Measurements from ENCODE around the gene CYLD. TPM values are rescaled to one million over a fixed set of nuclear protein-coding genes. Genes with fewer than 3 reads are reported as not detected.

The CYLD gene
- total and polyA plus RNA-seq, 2 donors from 2014 or later, result 8.9 to 48.0 TPM

DNA sequence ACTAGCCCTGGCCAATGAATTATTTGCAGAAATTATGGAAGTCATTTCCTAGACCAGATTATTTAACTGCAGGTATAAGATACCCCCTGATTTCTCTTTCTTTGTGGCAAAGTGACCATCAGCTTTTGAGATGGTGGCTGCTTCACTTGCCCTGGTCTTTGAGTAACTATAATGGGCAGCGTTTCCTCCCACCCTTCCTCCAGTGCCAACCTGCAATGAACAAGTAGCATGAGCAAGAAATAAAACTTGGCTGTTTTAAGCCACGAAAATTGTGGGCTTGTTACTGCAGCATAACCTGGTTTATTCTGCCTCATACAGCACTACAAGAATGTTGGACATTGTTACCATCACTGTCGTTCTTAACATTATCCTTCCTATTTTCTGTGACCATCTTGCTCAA lies 105.3 kb downstream of the CYLD start:
- TF ChIP-seq, protein P1, sequence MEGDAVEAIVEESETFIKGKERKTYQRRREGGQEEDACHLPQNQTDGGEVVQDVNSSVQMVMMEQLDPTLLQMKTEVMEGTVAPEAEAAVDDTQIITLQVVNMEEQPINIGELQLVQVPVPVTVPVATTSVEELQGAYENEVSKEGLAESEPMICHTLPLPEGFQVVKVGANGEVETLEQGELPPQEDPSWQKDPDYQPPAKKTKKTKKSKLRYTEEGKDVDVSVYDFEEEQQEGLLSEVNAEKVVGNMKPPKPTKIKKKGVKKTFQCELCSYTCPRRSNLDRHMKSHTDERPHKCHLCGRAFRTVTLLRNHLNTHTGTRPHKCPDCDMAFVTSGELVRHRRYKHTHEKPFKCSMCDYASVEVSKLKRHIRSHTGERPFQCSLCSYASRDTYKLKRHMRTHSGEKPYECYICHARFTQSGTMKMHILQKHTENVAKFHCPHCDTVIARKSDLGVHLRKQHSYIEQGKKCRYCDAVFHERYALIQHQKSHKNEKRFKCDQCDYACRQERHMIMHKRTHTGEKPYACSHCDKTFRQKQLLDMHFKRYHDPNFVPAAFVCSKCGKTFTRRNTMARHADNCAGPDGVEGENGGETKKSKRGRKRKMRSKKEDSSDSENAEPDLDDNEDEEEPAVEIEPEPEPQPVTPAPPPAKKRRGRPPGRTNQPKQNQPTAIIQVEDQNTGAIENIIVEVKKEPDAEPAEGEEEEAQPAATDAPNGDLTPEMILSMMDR (IDR thresholded peaks at IDR 0.05; ENCODE audit: borderline replicate concordance, extremely low read depth, insufficient read depth), result no peak
- peaks cover 0 to 1% (median 0%) of the 10 kb centered on the region in 3 donors for H3K9me3 ChIP-seq (ENCODE audit: control insufficient read depth in 2 of 3, insufficient read depth in 1 of 3, low read length in 3 of 3)
- no peaks in the 10 kb centered on the region for H3K36me3 ChIP-seq (ENCODE audit: control insufficient read depth in 2 of 3, insufficient read depth in 3 of 3, low read length in 3 of 3)
- no peak overlapping the region for H3K4me3 ChIP-seq (ENCODE audit: low read length in 3 of 3)
- H3K27me3 ChIP-seq (ENCODE audit: control insufficient read depth, insufficient read depth, low read length), result no peaks in the 10 kb centered on the region
- DNase-seq, result no peak
- no peak for FAIRE-seq
- peaks cover 0 to 18% (median 2%) of the 10 kb centered on the region in 3 donors for H3K4me1 ChIP-seq (ENCODE audit: control insufficient read depth in 2 of 3, insufficient read depth in 2 of 3, low read depth in 1 of 3, low read length in 3 of 3)
- H3K9ac ChIP-seq (ENCODE audit: low read length in 3 of 3), result no peak overlapping the region
- H3K27ac ChIP-seq (ENCODE audit: low read depth in 2 of 2, low read length in 2 of 2), result no peak overlapping the region
- intact Hi-C loops (cut with DNase I), result no loop called here

DNA sequence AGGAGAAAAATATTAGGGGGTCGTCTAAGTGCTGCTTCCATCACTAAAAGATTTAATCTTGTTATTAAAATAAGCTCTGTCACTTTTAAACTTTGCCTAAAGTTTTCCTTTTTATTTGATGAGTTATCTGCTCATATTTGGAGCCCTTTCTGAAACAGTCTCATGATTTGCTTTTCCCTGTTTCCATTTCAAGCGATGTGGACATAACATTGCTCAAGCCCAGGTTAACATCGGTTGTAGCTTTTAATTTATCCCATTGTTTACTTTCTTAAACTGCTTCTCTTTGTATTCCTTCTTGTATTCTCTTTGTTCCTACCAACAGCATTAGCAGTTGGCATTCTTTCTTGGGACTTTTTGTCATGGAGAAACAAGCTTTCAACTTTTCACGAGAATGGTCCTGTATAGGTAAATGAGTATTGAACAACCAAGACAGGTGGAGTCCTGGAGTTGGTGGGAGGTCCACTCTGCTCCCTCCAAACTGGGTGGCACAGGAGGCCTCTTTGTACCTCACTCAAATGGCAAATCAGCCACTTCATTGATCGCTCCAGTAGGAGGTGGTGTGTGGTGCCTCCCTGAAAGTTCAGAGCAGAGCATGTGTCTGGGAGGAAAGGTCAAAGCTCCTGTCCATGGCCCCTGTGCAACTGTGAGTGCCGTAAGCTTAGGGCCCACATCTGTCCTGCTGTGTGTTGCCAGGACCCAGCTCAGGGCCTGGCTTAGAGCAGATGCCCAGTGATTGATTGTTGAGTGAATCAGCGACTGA lies 107.0 kb downstream of the CYLD start:
- TF ChIP-seq, protein P1 (IDR thresholded peaks at IDR 0.05; ENCODE audit: borderline replicate concordance, extremely low read depth, insufficient read depth), result no peak
- Histone ChIP-seq H3K36me3 (ENCODE audit: control insufficient read depth in 2 of 3, insufficient read depth in 3 of 3, low read length in 3 of 3) (no peaks in the 10 kb centered on the region), H3K4me1 (ENCODE audit: control insufficient read depth in 2 of 3, insufficient read depth in 2 of 3, low read depth in 1 of 3, low read length in 3 of 3) (peaks cover 0 to 10% (median 2%) of the 10 kb centered on the region in 3 donors), H3K9ac (ENCODE audit: low read length in 3 of 3) (no peak overlapping the region), H3K27me3 (ENCODE audit: control insufficient read depth, insufficient read depth, low read length) (no peaks in the 10 kb centered on the region), H3K9me3 (ENCODE audit: control insufficient read depth in 2 of 3, insufficient read depth in 1 of 3, low read length in 3 of 3) (peaks cover 0 to 1% (median 0%) of the 10 kb centered on the region in 3 donors), H3K4me3 (ENCODE audit: low read length in 3 of 3) (no peak overlapping the region), H3K27ac (ENCODE audit: low read depth in 2 of 2, low read length in 2 of 2) (no peak overlapping the region)
- intact Hi-C loops (cut with DNase I), result no loop called here
- FAIRE-seq, result no peak
- no peak for DNase-seq

Small RNAs within 50 kb of the gene (microRNA-seq; reads per million reads assigned to microRNA genes)
- not detected for gene MIR3181

Other genes starting within 250 kb of the CYLD start
- 9.9 TPM for gene NKD1, start 193.7 kb upstream of the CYLD start, total RNA-seq
- gene NKD1, start 193.7 kb upstream of the CYLD start, polyA plus RNA-seq (ENCODE audit: insufficient read depth, low read depth, low replicate concordance), result 1.1 TPM
- 6.2 TPM for gene SNX20, start 60.8 kb upstream of the CYLD start, total RNA-seq
- gene SNX20, start 60.8 kb upstream of the CYLD start, polyA plus RNA-seq (ENCODE audit: insufficient read depth, low read depth, low replicate concordance), result 0.67 TPM
- gene NOD2, start 48.5 kb upstream of the CYLD start, total RNA-seq, result 3.6 TPM
- 0.22 TPM for gene NOD2, start 48.5 kb upstream of the CYLD start, polyA plus RNA-seq (ENCODE audit: insufficient read depth, low read depth, low replicate concordance)